Measurements from ENCODE around the gene TOPORS.

DNA sequence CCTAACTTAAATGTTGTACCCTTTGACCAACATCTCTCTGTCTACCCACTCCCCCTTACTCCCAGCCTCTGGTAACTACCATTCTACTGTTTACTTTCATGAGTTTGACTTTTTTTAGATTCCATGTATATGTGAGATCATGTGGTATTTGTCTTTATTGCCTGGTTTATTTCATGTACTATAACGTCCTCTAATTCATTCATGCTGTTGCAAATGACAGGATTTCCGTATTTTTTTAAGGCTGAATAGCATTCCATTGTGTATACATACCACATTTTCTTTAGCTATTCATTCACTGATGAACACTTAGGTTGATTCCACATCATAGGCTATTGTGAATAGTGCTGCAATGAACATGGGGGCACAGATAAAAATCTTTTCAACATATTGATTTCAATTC is 32.4 kb upstream of the TOPORS start:
- TF ChIP-seq, protein P1, sequence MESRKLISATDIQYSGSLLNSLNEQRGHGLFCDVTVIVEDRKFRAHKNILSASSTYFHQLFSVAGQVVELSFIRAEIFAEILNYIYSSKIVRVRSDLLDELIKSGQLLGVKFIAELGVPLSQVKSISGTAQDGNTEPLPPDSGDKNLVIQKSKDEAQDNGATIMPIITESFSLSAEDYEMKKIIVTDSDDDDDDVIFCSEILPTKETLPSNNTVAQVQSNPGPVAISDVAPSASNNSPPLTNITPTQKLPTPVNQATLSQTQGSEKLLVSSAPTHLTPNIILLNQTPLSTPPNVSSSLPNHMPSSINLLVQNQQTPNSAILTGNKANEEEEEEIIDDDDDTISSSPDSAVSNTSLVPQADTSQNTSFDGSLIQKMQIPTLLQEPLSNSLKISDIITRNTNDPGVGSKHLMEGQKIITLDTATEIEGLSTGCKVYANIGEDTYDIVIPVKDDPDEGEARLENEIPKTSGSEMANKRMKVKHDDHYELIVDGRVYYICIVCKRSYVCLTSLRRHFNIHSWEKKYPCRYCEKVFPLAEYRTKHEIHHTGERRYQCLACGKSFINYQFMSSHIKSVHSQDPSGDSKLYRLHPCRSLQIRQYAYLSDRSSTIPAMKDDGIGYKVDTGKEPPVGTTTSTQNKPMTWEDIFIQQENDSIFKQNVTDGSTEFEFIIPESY (IDR thresholded peaks at IDR 0.05) = no peak
- TF ChIP-seq RAD21 (IDR thresholded peaks at IDR 0.05) (no peak), TAF1 (conservative IDR thresholded peaks at IDR 0.05) (no peak), YY1 (IDR thresholded peaks at IDR 0.05) (no peak)
- TF ChIP-seq, protein P2, sequence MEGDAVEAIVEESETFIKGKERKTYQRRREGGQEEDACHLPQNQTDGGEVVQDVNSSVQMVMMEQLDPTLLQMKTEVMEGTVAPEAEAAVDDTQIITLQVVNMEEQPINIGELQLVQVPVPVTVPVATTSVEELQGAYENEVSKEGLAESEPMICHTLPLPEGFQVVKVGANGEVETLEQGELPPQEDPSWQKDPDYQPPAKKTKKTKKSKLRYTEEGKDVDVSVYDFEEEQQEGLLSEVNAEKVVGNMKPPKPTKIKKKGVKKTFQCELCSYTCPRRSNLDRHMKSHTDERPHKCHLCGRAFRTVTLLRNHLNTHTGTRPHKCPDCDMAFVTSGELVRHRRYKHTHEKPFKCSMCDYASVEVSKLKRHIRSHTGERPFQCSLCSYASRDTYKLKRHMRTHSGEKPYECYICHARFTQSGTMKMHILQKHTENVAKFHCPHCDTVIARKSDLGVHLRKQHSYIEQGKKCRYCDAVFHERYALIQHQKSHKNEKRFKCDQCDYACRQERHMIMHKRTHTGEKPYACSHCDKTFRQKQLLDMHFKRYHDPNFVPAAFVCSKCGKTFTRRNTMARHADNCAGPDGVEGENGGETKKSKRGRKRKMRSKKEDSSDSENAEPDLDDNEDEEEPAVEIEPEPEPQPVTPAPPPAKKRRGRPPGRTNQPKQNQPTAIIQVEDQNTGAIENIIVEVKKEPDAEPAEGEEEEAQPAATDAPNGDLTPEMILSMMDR (IDR thresholded peaks at IDR 0.05; ENCODE audit: low read depth, low read length, missing input control) = no peak
- TF ChIP-seq, protein P3, sequence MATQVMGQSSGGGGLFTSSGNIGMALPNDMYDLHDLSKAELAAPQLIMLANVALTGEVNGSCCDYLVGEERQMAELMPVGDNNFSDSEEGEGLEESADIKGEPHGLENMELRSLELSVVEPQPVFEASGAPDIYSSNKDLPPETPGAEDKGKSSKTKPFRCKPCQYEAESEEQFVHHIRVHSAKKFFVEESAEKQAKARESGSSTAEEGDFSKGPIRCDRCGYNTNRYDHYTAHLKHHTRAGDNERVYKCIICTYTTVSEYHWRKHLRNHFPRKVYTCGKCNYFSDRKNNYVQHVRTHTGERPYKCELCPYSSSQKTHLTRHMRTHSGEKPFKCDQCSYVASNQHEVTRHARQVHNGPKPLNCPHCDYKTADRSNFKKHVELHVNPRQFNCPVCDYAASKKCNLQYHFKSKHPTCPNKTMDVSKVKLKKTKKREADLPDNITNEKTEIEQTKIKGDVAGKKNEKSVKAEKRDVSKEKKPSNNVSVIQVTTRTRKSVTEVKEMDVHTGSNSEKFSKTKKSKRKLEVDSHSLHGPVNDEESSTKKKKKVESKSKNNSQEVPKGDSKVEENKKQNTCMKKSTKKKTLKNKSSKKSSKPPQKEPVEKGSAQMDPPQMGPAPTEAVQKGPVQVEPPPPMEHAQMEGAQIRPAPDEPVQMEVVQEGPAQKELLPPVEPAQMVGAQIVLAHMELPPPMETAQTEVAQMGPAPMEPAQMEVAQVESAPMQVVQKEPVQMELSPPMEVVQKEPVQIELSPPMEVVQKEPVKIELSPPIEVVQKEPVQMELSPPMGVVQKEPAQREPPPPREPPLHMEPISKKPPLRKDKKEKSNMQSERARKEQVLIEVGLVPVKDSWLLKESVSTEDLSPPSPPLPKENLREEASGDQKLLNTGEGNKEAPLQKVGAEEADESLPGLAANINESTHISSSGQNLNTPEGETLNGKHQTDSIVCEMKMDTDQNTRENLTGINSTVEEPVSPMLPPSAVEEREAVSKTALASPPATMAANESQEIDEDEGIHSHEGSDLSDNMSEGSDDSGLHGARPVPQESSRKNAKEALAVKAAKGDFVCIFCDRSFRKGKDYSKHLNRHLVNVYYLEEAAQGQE (IDR thresholded peaks at IDR 0.05) = no peak
